Heart right ventricle (tissue), 16 donors: Measurements from ENCODE around the gene BRAF. TPM values are rescaled to one million over a fixed set of nuclear protein-coding genes. Genes with fewer than 3 reads are reported as not detected.

Experiments
- ATAC-seq, 8 donors: fragments of 200-7000 bp; cut with Tn5 transposase; one replicate each; pipeline ENCODE4 v1.9.1; 2020; ENCODE audit warnings: mild to moderate bottlenecking in 8 of 8, moderate library complexity in 8 of 8, moderate number of reproducible peaks in 1 of 8
- DNase-seq, 2 donors: peaks; one replicate each; pipeline ENCODE4 v3.0.0-alpha.2; 2020
- H3K27ac ChIP-seq, 10 donors: fragments of 200-600 bp; sonication (generic) in 2 of 10; one replicate each; pipeline versions ENCODE4 v1.5.0 to v1.8.0; 2020 to 2022; ENCODE audit warnings: mild to moderate bottlenecking in 3 of 10
- H3K27me3 ChIP-seq, 7 donors: fragments of 200-600 bp; one replicate each; pipeline ENCODE4 v1.8.0; 2021 to 2022; ENCODE audit warnings: mild to moderate bottlenecking in 2 of 7
- H3K36me3 ChIP-seq, 9 donors: fragments of 200-600 bp; sonication (generic) in 1 of 9; one replicate each; pipeline versions ENCODE4 v1.5.0 to v1.8.0; 2020 to 2022; ENCODE audit warnings: mild to moderate bottlenecking in 2 of 9
- H3K4me1 ChIP-seq, 9 donors: fragments of 200-600 bp; sonication (generic) in 1 of 9; one replicate each; pipeline versions ENCODE4 v1.5.0 to v1.8.0; 2020 to 2022; ENCODE audit warnings: mild to moderate bottlenecking in 4 of 9
- H3K4me3 ChIP-seq, 10 donors: fragments of 200-600 bp; sonication (generic) in 2 of 10; one replicate each; pipeline versions ENCODE4 v1.5.0 to v1.8.0; 2020 to 2022; ENCODE audit warnings: mild to moderate bottlenecking in 7 of 10, moderate library complexity in 2 of 10
- H3K9me3 ChIP-seq, 11 donors: fragments of 200-600 bp in 10 of 11; sonication (generic) in 2 of 11; one replicate each; pipeline versions ENCODE4 v1.5.0 to v1.8.0; 2013 to 2022; ENCODE audit warnings: mild to moderate bottlenecking in 2 of 11, control low read depth in 1 of 11, moderate library complexity in 1 of 11
- CTCF ChIP-seq, 9 donors: fragments of 200-600 bp; sonication (generic) in 2 of 9; IDR thresholded peaks; one replicate each; pipeline versions ENCODE4 v1.5.0 to v1.8.0; 2021 to 2022; ENCODE audit warnings: antibody characterized with exemption in 9 of 9, mild to moderate bottlenecking in 5 of 9, moderate library complexity in 1 of 9
- WGBS, 2 donors: extraction: QIAGEN DNeasy Blood & Tissue Kit; methylation state at CpG; one replicate each; pipeline ENCODE4 v1.1.7; 2013; ENCODE audit warnings: inconsistent platforms in 1 of 2; 5-methylcytosine and 5-hydroxymethylcytosine counted together
- intact Hi-C, 10 donors: fragments of 100-400 bp; cut with DNase I; formaldehyde crosslinking; loops; one replicate each; pipeline versions ENCODE4 v1.11.1 to v1.14.2; 2022
- polyA plus RNA-seq, 2 donors: library from polyadenylated mRNA; stranded (reverse); fragments of 200-250 nt; gene quantifications; one replicate each; pipeline ENCODE4 v1.2.3, GENCODE V29; 2013
- total RNA-seq, 10 donors: library from RNA; stranded (reverse); fragmentation: NEBNext Ultra II Directional in 3 of 10; extraction: Animal tissue kit (Norgen Biotek cat#: 25700) in 3 of 10; gene quantifications; one replicate each; pipeline versions ENCODE4 v1.2.1 to v1.2.4, GENCODE V29; 2021 to 2023
- donor health status: Arrhythmogenic right ventricular cardiomyopathy.
- donor health status: ischemic (EF 13 %, LVEDD 7.1; RV severe dilation, severe dysfunction).
- donor health status: healthy with polysubstance abuse.
- donor health status: DM: no; HTN: yes; CAD: no.
- donor health status: DM: no; HTN: no; CAD: no.
- donor health status: ischemic (EF 25% LVEDD 6.9; RV normal size, moderate dysfunction).
- donor health status: ischemic (EF 25% LVEDD 5.7; RV mildly dilated, moderate dysfunction).
- donor health status: healthy.
- donor health status: DM: yes; HTN: yes; CAD: no.
- donor health status: Ischemic cardiomyopathy.
- donor health status: ischemic (EF 35%, LVEDD 5.7; RV mildly dilated, moderate dysfunction).
- donor health status: nonischemic (EF 11% LVEDD 7.7; RV severe dilation, severe dysfunction).
- donor health status: DM: yes; HTN: yes; CAD: no.
- donor health status: PGD.
- donor health status: ischemic (EF 29% LVEDD 5.4; RV normal size, mild dysfunction).
- donor health status: nonischemic (EF 23%, LVEDD 6.1; RV moderate dilation, normal function).

The BRAF gene
- total and polyA plus RNA-seq, 12 donors: 3.8 to 36.8 (median 23.2) TPM

- no peak for ATAC-seq
- no peak overlapping the region for H3K4me3 ChIP-seq
- intact Hi-C loops: no loop called here
- no peak overlapping the region for H3K27ac ChIP-seq
- no peak for TF ChIP-seq CTCF (IDR thresholded peaks at IDR 0.05)
- peaks cover 0 to 100% (median 38%) of the 10 kb centered on the region in 9 donors for H3K36me3 ChIP-seq
- no peak for DNase-seq
- 70 to 71% methylated on average over 2 of the region's 2 CpGs for WGBS, 2 donors
- H3K9me3 ChIP-seq: no peaks in the 10 kb centered on the region
- H3K27me3 ChIP-seq: no peaks in the 10 kb centered on the region
- H3K4me1 ChIP-seq: no peaks in the 10 kb centered on the region
Measured at GRCh38 chr7:140778975-140779374, 145.8 kb downstream of the BRAF start.

GRCh38 chr7:140778568-140778967 lies 146.2 kb downstream of the BRAF start:
- H3K9me3 ChIP-seq: no peaks in the 10 kb centered on the region
- TF ChIP-seq CTCF (IDR thresholded peaks at IDR 0.05): no peak
- peaks cover 0 to 100% (median 38%) of the 10 kb centered on the region in 9 donors for H3K36me3 ChIP-seq
- H3K27ac ChIP-seq: no peak overlapping the region
- no peak overlapping the region for H3K4me3 ChIP-seq
- intact Hi-C loops: no loop called here
- ATAC-seq (no peak), DNase-seq (no peak)
- H3K27me3 ChIP-seq: no peaks in the 10 kb centered on the region
- H3K4me1 ChIP-seq: peaks cover 0 to 1% (median 0%) of the 10 kb centered on the region in 9 donors
- WGBS, 2 donors: 92 to 100% methylated on average over 1 of the region's 1 CpG

GRCh38 chr7:140774371-140774770 lies 150.4 kb downstream of the BRAF start:
- H3K4me1 ChIP-seq: peaks cover 0 to 9% (median 0%) of the 10 kb centered on the region in 9 donors
- no peak for TF ChIP-seq CTCF (IDR thresholded peaks at IDR 0.05)
- 93 to 95% methylated on average over 4 of the region's 4 CpGs for WGBS, 2 donors

GRCh38 chr7:140773104-140773503 lies 151.6 kb downstream of the BRAF start:
- WGBS, 2 donors: 80 to 83% methylated on average over 3 of the region's 3 CpGs
- Histone ChIP-seq H3K4me3 (no peak overlapping the region), H3K9me3 (no peaks in the 10 kb centered on the region), H3K36me3 (peaks cover 0 to 100% (median 27%) of the 10 kb centered on the region in 9 donors), H3K27me3 (no peaks in the 10 kb centered on the region), H3K27ac (no peak overlapping the region), H3K4me1 (peaks cover 0 to 9% (median 0%) of the 10 kb centered on the region in 9 donors)
- intact Hi-C loops: no loop called here
- DNase-seq: no peak
- TF ChIP-seq CTCF (IDR thresholded peaks at IDR 0.05): no peak
- ATAC-seq: peak in 3 of 8 donors; percentile 31 to 73 (median 39)

More at GRCh38 chr7:140774371-140774770, 150.4 kb downstream of the BRAF start:
- Histone ChIP-seq H3K9me3 (no peaks in the 10 kb centered on the region), H3K4me3 (no peak overlapping the region), H3K36me3 (peaks cover 0 to 100% (median 22%) of the 10 kb centered on the region in 9 donors), H3K27me3 (no peaks in the 10 kb centered on the region), H3K27ac (no peak overlapping the region)
- DNase-seq (no peak), ATAC-seq (no peak)
- intact Hi-C loops: no loop called here
